ENCODE data around the gene KIF23.

DNA sequence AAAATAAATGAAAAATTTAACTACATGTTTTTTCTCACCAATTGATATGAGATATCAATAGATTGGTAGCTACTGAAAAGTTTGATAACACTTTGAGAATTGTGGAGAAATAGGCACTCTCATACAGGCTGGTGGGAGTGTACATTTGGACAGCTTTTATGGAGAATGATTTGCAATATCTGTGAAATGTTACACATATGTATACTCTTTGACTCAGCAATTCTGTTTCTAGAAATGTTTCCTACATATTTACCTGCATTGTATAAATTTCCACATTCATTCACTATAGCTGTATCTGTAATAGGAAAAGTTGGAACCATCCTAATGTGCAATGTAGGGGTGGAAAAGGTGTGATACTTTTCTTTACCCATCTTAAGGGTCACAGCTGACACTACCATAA is 1.9 kb upstream of the KIF23 start:
- TF ChIP-seq CTCF (IDR thresholded peaks at IDR 0.05) (no peak), POLR2A (IDR thresholded peaks at IDR 0.05) (no peak)

Data from lower leg skin (tissue), 3 donors.